HG02759 (cell line): Measurements from ENCODE around the gene SMAD9.
A peak's percentile ranks its signal among the peaks of the same experiment; 100 is the strongest.

Experiments
- ATAC-seq: cut with Tn5 transposase; IDR thresholded peaks from one replicate; pipeline ENCODE4 v1.9.1; 2021; ENCODE audit warnings: mild to moderate bottlenecking, moderate library complexity; ENCODE audit not compliant: unreplicated experiment

The SMAD9 gene

GRCh38 chr13:36819739-36820090, 100.3 kb downstream of the SMAD9 start:
- ATAC-seq = peak; percentile 11

- peak; percentile 93 for ATAC-seq
Measured at GRCh38 chr13:36818804-36819738, 101.0 kb downstream of the SMAD9 start, which contains the start of gene RFXAP. Gene RFXAP, plus strand, starts transcription at chr13:36819222. Its CDS starts 136 bp downstream, at chr13:36819358.

GRCh38 chr13:36817996-36818803, 101.8 kb downstream of the SMAD9 start:
- ATAC-seq = peak; percentile 1

- ATAC-seq = no peak
Measured at GRCh38 chr13:36815062-36815461, 105.0 kb downstream of the SMAD9 start.

GRCh38 chr13:36814465-36814864, 105.6 kb downstream of the SMAD9 start:
- ATAC-seq = no peak

- ATAC-seq = no peak
Measured at GRCh38 chr13:36813225-36813624, 106.8 kb downstream of the SMAD9 start.

- ATAC-seq = no peak
Measured at GRCh38 chr13:36807616-36808015, 112.4 kb downstream of the SMAD9 start.

- no peak for ATAC-seq
Measured at GRCh38 chr13:36806102-36806501, 113.9 kb downstream of the SMAD9 start.

- ATAC-seq = no peak
Measured at GRCh38 chr13:36804588-36804987, 115.5 kb downstream of the SMAD9 start.

GRCh38 chr13:36801035-36801434, 119.0 kb downstream of the SMAD9 start:
- ATAC-seq = no peak

- no peak for ATAC-seq
Measured at GRCh38 chr13:36796052-36796451, 124.0 kb downstream of the SMAD9 start.

- no peak for ATAC-seq
Measured at GRCh38 chr13:36795463-36795862, 124.6 kb downstream of the SMAD9 start.
